Transverse colon (tissue), 4 donors: ENCODE results near the gene LAMA2. TPM values are rescaled to one million over a fixed set of nuclear protein-coding genes. Genes with fewer than 3 reads are reported as not detected.

ENCODE experiments used
- DNase-seq: peaks from one replicate; pipeline ENCODE4 v3.0.0-alpha.2; 2019
- H3K27ac ChIP-seq, 4 donors: fragments of 200-600 bp; sonication (generic); 2 replicates each; pipeline ENCODE4 v1.5.1; 2016 to 2018; ENCODE audit warnings: inconsistent platforms in 4 of 4
- H3K27me3 ChIP-seq: fragments of 200-600 bp; sonication (generic); 2 replicates; pipeline ENCODE4 v1.5.1; 2017; ENCODE audit warnings: inconsistent platforms
- H3K36me3 ChIP-seq, 4 donors: fragments of 200-600 bp; sonication (generic); 2 replicates each; pipeline ENCODE4 v1.5.1; 2017 to 2019; ENCODE audit warnings: inconsistent platforms in 4 of 4
- H3K4me1 ChIP-seq, 4 donors: fragments of 200-600 bp; sonication (generic); 2 replicates each; pipeline ENCODE4 v1.5.1; 2017 to 2020; ENCODE audit warnings: inconsistent platforms in 4 of 4
- H3K4me3 ChIP-seq, 4 donors: fragments of 200-600 bp; sonication (generic); 1 replicate in 1 of 4; 2 replicates in 3 of 4; pipeline versions ENCODE4 v1.5.1 to v1.6.1; 2017 to 2019; ENCODE audit warnings: inconsistent platforms in 4 of 4
- H3K9me3 ChIP-seq, 2 donors: fragments of 200-600 bp; sonication (generic); 2 replicates each; pipeline ENCODE4 v1.5.1; 2017 to 2019; ENCODE audit warnings: inconsistent platforms in 2 of 2
- CTCF ChIP-seq, 5 experiments: fragments of 200-600 bp in 3 of 5; fragments of 450-650 bp in 2 of 5; sonication (generic) in 3 of 5; IDR thresholded peaks; 1 replicate in 2 of 5; 2 replicates in 3 of 5; pipeline ENCODE4 v1.5.1; 2016 to 2017; ENCODE audit warnings: antibody characterized with exemption in 5 of 5, inconsistent platforms in 3 of 5, mild to moderate bottlenecking in 2 of 5, moderate library complexity in 1 of 5
- EP300 ChIP-seq: sonication (generic); formaldehyde crosslinking; IDR thresholded peaks from one replicate; pipeline ENCODE4 v1.6.1; 2017; ENCODE audit warnings: antibody characterized with exemption, low read depth
- POLR2A ChIP-seq: fragments of 450-650 bp; IDR thresholded peaks from one replicate; pipeline ENCODE4 v1.6.1; 2016; ENCODE audit warnings: antibody characterized with exemption, mild to moderate bottlenecking, moderate library complexity
- POLR2AphosphoS5 ChIP-seq, 3 donors: sonication (generic); formaldehyde crosslinking; IDR thresholded peaks; one replicate each; pipeline ENCODE4 v1.6.1; 2016; ENCODE audit warnings: antibody characterized with exemption in 3 of 3
- WGBS, 2 donors: methylation state at CpG; one replicate each; pipeline ENCODE4 v1.1.5; 2018; ENCODE audit warnings: low coverage in 1 of 2; 5-methylcytosine and 5-hydroxymethylcytosine counted together
- in situ Hi-C, 4 donors: fragments of 200-750 bp; cut with MboI; loops; one replicate each; pipeline versions ENCODE4 v1.15.0 to v1.15.1; 2017; ENCODE audit warnings: low sequenced_read_pairs in 3 of 4, low pct_ligation_motif_present in 1 of 4, low pct_unique_long_range_greater_than_20kb in 1 of 4
- intact Hi-C: fragments of 100-400 bp; cut with DNase I; formaldehyde crosslinking; loops from one replicate; pipeline ENCODE4 v1.15.1; 2023; ENCODE audit warnings: low total_unique reads
- total RNA-seq, 4 donors: library from RNA; depleted of rRNA; stranded (reverse); fragments of >200 nt; gene quantifications; one replicate each; pipeline ENCODE4 v1.1.0, GENCODE V29; 2016

LAMA2 gene
- total RNA-seq, 4 donors from 2014 or later, result 12.3 to 43.0 (median 32.1) TPM

GRCh38 chr6:129453073-129453472 is 570.1 kb downstream of the LAMA2 start:
- no peaks in the 10 kb centered on the region for H3K9me3 ChIP-seq
- H3K27ac ChIP-seq, result no peak overlapping the region
- WGBS, 2 donors, result 69 to 83% methylated on average over 3 of the region's 3 CpGs
- DNase-seq, result no peak
- H3K4me1 ChIP-seq, result no peaks in the 10 kb centered on the region
- in situ Hi-C loops (no loop called here), intact Hi-C loops (no loop called here)
- no peak for TF ChIP-seq EP300
- no peak for TF ChIP-seq POLR2AphosphoS5 (IDR thresholded peaks at IDR 0.05)
- TF ChIP-seq CTCF (IDR thresholded peaks at IDR 0.05), result no peak
- TF ChIP-seq POLR2A, result no peak
- H3K36me3 ChIP-seq, result no peaks in the 10 kb centered on the region
- H3K4me3 ChIP-seq, result no peak overlapping the region
- no peaks in the 10 kb centered on the region for H3K27me3 ChIP-seq

GRCh38 chr6:129454488-129454887 is 571.5 kb downstream of the LAMA2 start:
- no peak overlapping the region for H3K27ac ChIP-seq
- H3K27me3 ChIP-seq, result no peaks in the 10 kb centered on the region
- no peak for TF ChIP-seq POLR2AphosphoS5 (IDR thresholded peaks at IDR 0.05)
- no peak for TF ChIP-seq CTCF (IDR thresholded peaks at IDR 0.05)
- no peak for TF ChIP-seq POLR2A
- no peak for TF ChIP-seq EP300
- H3K9me3 ChIP-seq, result no peaks in the 10 kb centered on the region
- 86% methylated on average over 1 of the region's 1 CpG; no CpG with 5 or more reads in 1 of the 2 donors for WGBS, 2 donors
- in situ Hi-C loops (no loop called here), intact Hi-C loops (no loop called here)
- no peak overlapping the region for H3K4me3 ChIP-seq
- no peaks in the 10 kb centered on the region for H3K36me3 ChIP-seq
- H3K4me1 ChIP-seq, result no peaks in the 10 kb centered on the region
- no peak for DNase-seq

- WGBS, 2 donors, result 55 to 86% methylated on average over 3 of the region's 3 CpGs
- in situ Hi-C loops, result no loop called here
Observed at GRCh38 chr6:129455126-129455769, 572.3 kb downstream of the LAMA2 start.

GRCh38 chr6:129460221-129460620 is 577.3 kb downstream of the LAMA2 start:
- Histone ChIP-seq H3K36me3 (no peaks in the 10 kb centered on the region), H3K9me3 (no peaks in the 10 kb centered on the region), H3K27ac (no peak overlapping the region), H3K27me3 (no peaks in the 10 kb centered on the region), H3K4me3 (no peak overlapping the region), H3K4me1 (no peaks in the 10 kb centered on the region)
- 79 to 100% methylated on average over 1 to 2 of the region's 2 CpGs for WGBS, 2 donors
- in situ Hi-C loops (no loop called here), intact Hi-C loops (no loop called here)
- no peak for TF ChIP-seq POLR2A
- TF ChIP-seq CTCF (IDR thresholded peaks at IDR 0.05), result no peak
- TF ChIP-seq POLR2AphosphoS5 (IDR thresholded peaks at IDR 0.05), result no peak
- TF ChIP-seq EP300, result no peak
- no peak for DNase-seq

More at GRCh38 chr6:129455126-129455769, 572.3 kb downstream of the LAMA2 start:
- no peak for TF ChIP-seq POLR2A
- no peak for TF ChIP-seq EP300
- TF ChIP-seq POLR2AphosphoS5 (IDR thresholded peaks at IDR 0.05), result no peak
- TF ChIP-seq CTCF (IDR thresholded peaks at IDR 0.05), result no peak
- Histone ChIP-seq H3K4me3 (no peak overlapping the region), H3K9me3 (no peaks in the 10 kb centered on the region), H3K27me3 (no peaks in the 10 kb centered on the region), H3K4me1 (no peaks in the 10 kb centered on the region), H3K27ac (no peak overlapping the region), H3K36me3 (no peaks in the 10 kb centered on the region)
- intact Hi-C loops, result no loop called here
- DNase-seq, result no peak
